Adipocyte (in vitro differentiated cells): Measurements from ENCODE around the gene HTRA2.

Experiments
- DNase-seq: peaks from one replicate; pipeline ENCODE4 v3.0.0-alpha.2; 2015; ENCODE audit warnings: low read depth
- H3K27me3 ChIP-seq: replicated peaks from 2 replicates; pipeline ENCODE4 v1.7.0; 2013; ENCODE audit warnings: mild to moderate bottlenecking, low read length, moderate library complexity; ENCODE audit not compliant: control insufficient read depth, insufficient read depth
- H3K36me3 ChIP-seq: 2 replicates; pipeline ENCODE4 v1.7.0; 2013; ENCODE audit warnings: low read length, mild to moderate bottlenecking, moderate library complexity; ENCODE audit not compliant: control insufficient read depth, insufficient read depth, severe bottlenecking
- H3K4me1 ChIP-seq: 2 replicates; pipeline ENCODE4 v1.7.0; 2013; ENCODE audit warnings: mild to moderate bottlenecking, low read length, moderate library complexity; ENCODE audit not compliant: control insufficient read depth, insufficient read depth
- H3K4me3 ChIP-seq: 2 replicates; pipeline ENCODE4 v1.7.0; 2013; ENCODE audit warnings: mild to moderate bottlenecking, low read length, moderate library complexity
- H3K9ac ChIP-seq: 2 replicates; pipeline ENCODE4 v1.7.0; 2013; ENCODE audit warnings: mild to moderate bottlenecking, low read length, moderate library complexity
- H3K9me3 ChIP-seq: 2 replicates; pipeline ENCODE4 v1.7.0; 2013; ENCODE audit warnings: mild to moderate bottlenecking, low read length, moderate library complexity; ENCODE audit not compliant: control insufficient read depth

Gene HTRA2

GRCh38 chr2:74552914-74553811 is 23.4 kb downstream of the HTRA2 start:
- Histone ChIP-seq H3K27me3 (no peaks in the 10 kb centered on the region), H3K4me3 (peak overlapping the region; percentile 87)
- DNase-seq: peak; percentile 55

GRCh38 chr2:74553892-74554819 is 24.4 kb downstream of the HTRA2 start, which contains the start of the genes DOK1 and LOXL3:
DOK1 (plus strand) TSS chr2:74554720; CDS start chr2:74554755, 35 bp downstream.
LOXL3 (minus strand) TSS chr2:74553942; CDS start chr2:74552634, 1,308 bp downstream.
- Histone ChIP-seq H3K4me3 (peak within 1 kb of the TSS; percentile 87), H3K9me3 (no peaks in the 10 kb centered on the region), H3K4me1 (peaks cover 29% of the 10 kb centered on the region), H3K9ac (peak within 1 kb of the TSS; percentile 87), H3K36me3 (peaks cover 5% of the 10 kb centered on the region), H3K27me3 (no peaks in the 10 kb centered on the region)
- peak; percentile 96 for DNase-seq

More at GRCh38 chr2:74552914-74553811, 23.4 kb downstream of the HTRA2 start:
- Histone ChIP-seq H3K4me1 (peaks cover 30% of the 10 kb centered on the region), H3K36me3 (peaks cover 5% of the 10 kb centered on the region), H3K9me3 (no peaks in the 10 kb centered on the region), H3K9ac (peak overlapping the region; percentile 87)

GRCh38 chr2:74554820-74555531 is 25.2 kb downstream of the HTRA2 start:
- H3K4me1 ChIP-seq: peaks cover 25% of the 10 kb centered on the region
- no peaks in the 10 kb centered on the region for H3K9me3 ChIP-seq
- peak; percentile 61 for DNase-seq
- H3K27me3 ChIP-seq: no peaks in the 10 kb centered on the region
- H3K36me3 ChIP-seq: peaks cover 5% of the 10 kb centered on the region
- H3K4me3 ChIP-seq: peak overlapping the region; percentile 87
- peak overlapping the region; percentile 87 for H3K9ac ChIP-seq

- peaks cover 25% of the 10 kb centered on the region for H3K4me1 ChIP-seq
- H3K36me3 ChIP-seq: peaks cover 5% of the 10 kb centered on the region
- no peaks in the 10 kb centered on the region for H3K9me3 ChIP-seq
- H3K9ac ChIP-seq: peak overlapping the region; percentile 87
- no peak for DNase-seq
- no peaks in the 10 kb centered on the region for H3K27me3 ChIP-seq
- H3K4me3 ChIP-seq: peak overlapping the region; percentile 87
Observed at GRCh38 chr2:74555610-74556103, 25.9 kb downstream of the HTRA2 start.

- DNase-seq: no peak
- H3K9ac ChIP-seq: no peak overlapping the region
- peak overlapping the region; percentile 87 for H3K4me3 ChIP-seq
- H3K36me3 ChIP-seq: peaks cover 5% of the 10 kb centered on the region
- no peaks in the 10 kb centered on the region for H3K9me3 ChIP-seq
- H3K4me1 ChIP-seq: peaks cover 25% of the 10 kb centered on the region
- H3K27me3 ChIP-seq: no peaks in the 10 kb centered on the region
Observed at GRCh38 chr2:74556159-74556558, 26.4 kb downstream of the HTRA2 start.

GRCh38 chr2:74556831-74557370 is 27.2 kb downstream of the HTRA2 start:
- Histone ChIP-seq H3K27me3 (no peaks in the 10 kb centered on the region), H3K9ac (no peak overlapping the region)
- no peak for DNase-seq

GRCh38 chr2:74558284-74559230 is 28.8 kb downstream of the HTRA2 start:
- no peak for DNase-seq
- no peaks in the 10 kb centered on the region for H3K27me3 ChIP-seq
- no peak overlapping the region for H3K4me3 ChIP-seq
- H3K36me3 ChIP-seq: peaks cover 5% of the 10 kb centered on the region
- H3K9me3 ChIP-seq: no peaks in the 10 kb centered on the region
- peaks cover 15% of the 10 kb centered on the region for H3K4me1 ChIP-seq
- no peak overlapping the region for H3K9ac ChIP-seq

More at GRCh38 chr2:74556831-74557370, 27.2 kb downstream of the HTRA2 start:
- peaks cover 5% of the 10 kb centered on the region for H3K36me3 ChIP-seq
- no peaks in the 10 kb centered on the region for H3K9me3 ChIP-seq
- peaks cover 25% of the 10 kb centered on the region for H3K4me1 ChIP-seq
- no peak overlapping the region for H3K4me3 ChIP-seq

GRCh38 chr2:74559912-74560311 is 30.2 kb downstream of the HTRA2 start:
- H3K4me3 ChIP-seq: no peak overlapping the region
- no peak for DNase-seq
- no peak overlapping the region for H3K9ac ChIP-seq
- H3K4me1 ChIP-seq: peaks cover 21% of the 10 kb centered on the region
- H3K9me3 ChIP-seq: no peaks in the 10 kb centered on the region
- peaks cover 5% of the 10 kb centered on the region for H3K36me3 ChIP-seq
- no peaks in the 10 kb centered on the region for H3K27me3 ChIP-seq

- Histone ChIP-seq H3K9ac (no peak overlapping the region), H3K36me3 (peaks cover 5% of the 10 kb centered on the region), H3K27me3 (no peaks in the 10 kb centered on the region), H3K9me3 (no peaks in the 10 kb centered on the region), H3K4me3 (no peak overlapping the region), H3K4me1 (peaks cover 15% of the 10 kb centered on the region)
- no peak for DNase-seq
Observed at GRCh38 chr2:74560591-74560990, 30.9 kb downstream of the HTRA2 start.
